Upper lobe of left lung (tissue), 4 donors: ENCODE measurements around the gene CHD5.

Experiments used
- POLR2A ChIP-seq, 4 donors: fragments of 450-650 bp; IDR thresholded peaks; one replicate each; pipeline ENCODE4 v1.5.1; 2016 to 2017; ENCODE audit warnings: antibody characterized with exemption in 4 of 4, mild to moderate bottlenecking in 2 of 4
- POLR2AphosphoS5 ChIP-seq, 2 donors: sonication (generic); formaldehyde crosslinking; IDR thresholded peaks; one replicate each; pipeline ENCODE4 v1.5.1; 2017; ENCODE audit warnings: antibody characterized with exemption in 2 of 2

DNA sequence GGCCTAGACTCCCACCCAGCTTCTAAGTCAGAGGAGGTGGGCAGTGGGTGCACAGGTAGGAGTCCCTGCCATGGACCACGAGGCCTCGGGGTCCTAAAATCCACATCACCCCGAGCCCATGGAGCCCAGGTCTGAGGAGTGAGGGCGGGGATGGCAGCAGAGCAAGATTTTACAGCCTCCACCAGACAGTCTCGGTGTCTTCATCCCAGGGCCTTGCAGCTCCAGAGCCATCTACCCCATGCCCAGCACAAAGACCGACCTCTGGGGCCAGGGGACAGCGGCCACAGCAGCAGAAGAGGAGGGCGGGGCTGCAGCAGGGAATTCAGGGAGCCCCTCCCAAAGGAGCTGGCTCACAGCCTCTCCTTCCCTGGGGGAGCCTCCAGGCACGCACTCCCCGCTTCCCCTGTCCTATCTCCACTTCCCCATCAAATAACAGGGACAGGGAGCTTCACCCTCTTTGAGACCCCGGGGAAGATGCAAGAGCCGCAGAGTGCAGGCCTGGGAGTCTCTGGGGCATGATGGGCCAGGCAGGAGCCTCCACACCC is 14.6 kb downstream of the CHD5 start:
- no peak for TF ChIP-seq POLR2A (IDR thresholded peaks at IDR 0.05)
- TF ChIP-seq POLR2AphosphoS5 (IDR thresholded peaks at IDR 0.05): no peak
